HG02610 (cell line): ENCODE data around the gene ZSCAN22.
"Not testable (repeated sequence)": the region's sequence is repeated elsewhere in the genome, so short reads cannot be mapped to it uniquely, and the experiment has no call there.

Experiments used
- ATAC-seq: cut with Tn5 transposase; IDR thresholded peaks from one replicate; pipeline ENCODE4 v1.9.1; 2021; ENCODE audit warnings: mild to moderate bottlenecking, moderate library complexity; ENCODE audit not compliant: unreplicated experiment

Gene ZSCAN22

DNA sequence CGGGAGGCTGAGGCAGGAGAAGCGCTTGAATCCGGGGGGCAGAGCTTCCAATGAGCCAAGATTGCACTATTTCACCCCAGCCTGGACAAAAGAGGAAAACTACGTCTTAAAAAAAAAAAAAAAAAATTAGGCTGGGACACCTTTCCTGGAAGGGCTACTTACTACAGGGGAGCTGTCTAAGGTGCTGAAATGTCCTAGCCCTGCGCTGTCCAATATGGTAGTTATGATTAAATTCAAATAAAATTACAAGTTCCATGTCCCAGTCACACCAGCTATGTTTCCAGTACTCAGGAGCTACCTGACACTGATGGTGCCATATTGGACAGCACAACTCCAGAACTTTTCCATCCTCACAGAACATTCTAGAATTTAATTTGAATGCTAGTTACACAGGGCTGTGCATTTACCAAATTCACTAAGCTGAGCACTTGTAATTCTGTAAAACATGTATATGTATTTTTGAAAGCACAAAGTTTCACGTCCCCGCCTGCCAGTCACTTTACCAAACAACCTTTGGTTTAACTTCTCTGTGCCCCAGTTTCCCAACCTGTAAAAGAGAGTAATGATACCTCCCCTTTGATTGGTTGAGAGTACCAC is 9.2 kb upstream of the ZSCAN22 start:
- no peak for ATAC-seq

DNA sequence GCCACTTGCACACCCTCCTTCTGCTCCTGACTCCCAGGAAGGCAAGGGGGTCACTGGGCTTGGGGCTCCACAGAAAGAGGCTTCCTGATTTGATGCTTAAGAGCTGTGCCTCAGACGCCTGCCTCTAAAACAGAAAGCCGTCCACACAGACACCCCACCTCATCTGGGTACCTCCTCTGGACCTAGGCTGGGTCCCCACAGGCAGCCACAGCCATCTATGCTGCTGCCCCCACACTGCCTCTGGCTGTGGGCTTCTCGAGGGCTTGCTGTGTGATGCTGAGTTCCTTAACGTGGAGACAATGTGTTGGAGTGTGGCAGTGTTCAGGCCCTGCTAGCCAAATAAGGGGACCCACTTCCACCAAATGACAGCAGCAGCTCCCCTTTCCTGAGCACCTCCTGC is 8.5 kb upstream of the ZSCAN22 start:
- ATAC-seq: no peak

DNA sequence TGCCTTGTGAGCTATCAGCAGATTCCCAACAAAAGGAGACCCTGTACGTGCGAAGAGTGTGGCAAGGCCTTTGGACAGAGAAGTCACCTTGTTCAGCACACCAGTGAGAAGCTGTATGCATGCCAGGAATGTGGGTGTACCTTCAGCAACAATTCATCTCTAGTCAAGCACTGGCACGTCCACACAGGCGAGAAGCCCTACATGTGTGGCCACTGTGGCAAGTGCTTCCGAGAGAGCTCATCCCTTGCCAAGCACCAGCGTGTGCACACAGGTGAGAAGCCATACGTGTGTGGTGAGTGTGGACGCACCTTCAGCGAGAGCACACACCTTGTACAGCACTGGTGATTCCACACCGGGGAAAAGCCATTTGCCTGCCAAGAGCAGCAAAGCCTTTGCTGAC is 7.6 kb upstream of the ZSCAN22 start:
- no peak for ATAC-seq

DNA sequence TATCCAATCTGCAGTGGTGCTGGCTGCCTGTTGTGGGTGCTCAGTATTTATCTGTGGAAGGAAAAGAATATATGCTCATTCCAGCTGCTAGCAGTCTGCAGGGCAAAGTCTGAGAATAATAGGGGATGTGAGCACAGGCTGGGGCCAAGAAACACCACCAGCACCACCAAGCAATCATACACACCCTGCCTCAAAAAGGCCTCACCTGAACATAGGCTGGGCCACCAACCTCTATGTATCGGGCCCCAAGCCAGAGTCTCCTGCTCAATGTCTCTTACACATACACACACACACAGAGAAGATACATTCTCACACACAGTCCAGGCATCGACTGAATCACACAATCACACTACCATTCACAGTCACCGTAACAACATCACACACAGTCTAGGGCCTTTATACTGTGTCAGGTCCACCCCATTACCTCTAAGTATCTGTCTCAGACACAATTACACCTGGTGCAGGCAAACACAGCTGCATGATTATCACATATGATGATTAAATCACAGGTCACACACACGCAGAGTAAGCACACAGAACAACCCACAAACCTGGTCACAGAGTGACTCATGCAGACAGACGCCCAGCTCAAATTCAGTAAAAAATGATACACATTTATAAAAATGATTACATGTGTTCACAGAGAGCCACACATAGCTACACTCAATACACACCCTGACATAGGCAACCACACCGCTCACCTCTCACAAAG is 1.3 kb upstream of the ZSCAN22 start:
- ATAC-seq: no peak

DNA sequence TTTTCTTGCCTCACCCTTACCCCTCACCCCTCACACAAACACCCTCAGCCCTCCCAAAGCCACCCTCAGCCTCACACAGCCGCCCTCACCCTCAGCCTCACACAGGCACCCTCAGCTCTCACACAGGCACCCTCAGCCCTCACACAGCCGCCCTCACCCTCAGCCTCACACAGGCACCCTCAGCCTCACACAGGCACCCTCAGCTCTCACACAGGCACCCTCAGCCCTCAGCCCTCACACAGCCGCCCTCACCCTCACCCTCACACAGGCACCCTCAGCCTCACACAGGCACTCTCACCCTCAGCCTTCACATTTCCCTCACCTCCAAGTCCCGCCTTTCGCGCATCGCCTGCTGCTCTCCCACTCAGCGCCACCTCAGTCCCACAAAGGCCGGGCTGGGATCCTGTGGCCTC is 287 bp upstream of the ZSCAN22 start:
- no peak for ATAC-seq

DNA sequence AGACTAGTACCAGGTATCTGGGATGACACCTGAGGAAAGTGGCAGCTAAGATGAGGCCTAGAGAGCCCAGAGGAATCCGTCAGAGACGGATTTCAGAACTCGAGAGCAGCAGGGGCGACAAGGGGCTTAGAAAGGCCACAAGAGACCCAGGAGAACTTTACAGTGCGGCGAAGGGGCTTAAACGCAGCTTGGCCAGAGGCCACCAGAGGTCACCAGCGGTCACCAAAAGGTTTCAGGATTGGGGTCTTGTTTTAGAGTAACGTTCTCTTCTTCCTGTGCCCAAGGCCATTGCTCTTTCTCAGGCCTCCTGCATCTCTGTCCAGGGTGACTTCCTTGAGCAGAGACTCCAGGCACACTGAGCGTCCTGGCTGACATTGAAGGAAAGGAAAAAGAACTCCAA is 2.2 kb downstream of the ZSCAN22 start:
- no peak for ATAC-seq

DNA sequence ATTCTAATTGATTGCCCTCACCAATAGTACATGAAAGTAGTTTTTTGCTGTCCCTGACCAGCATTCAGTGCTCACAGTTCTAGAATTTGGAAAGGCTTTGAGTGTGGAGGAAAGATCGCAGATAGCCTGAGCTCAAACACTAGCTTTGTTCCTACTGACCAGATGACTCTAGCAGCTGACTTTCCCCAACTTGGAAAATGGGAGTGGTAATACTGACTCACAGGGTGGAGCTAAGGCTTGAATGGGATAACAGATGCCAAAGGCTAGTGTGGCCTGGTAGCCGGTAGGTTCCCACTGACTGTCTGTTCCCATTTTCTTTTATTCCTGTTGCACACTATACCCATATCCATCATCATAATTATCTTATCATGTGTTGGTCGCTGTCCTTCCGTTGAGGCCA is 3.7 kb downstream of the ZSCAN22 start:
- no peak for ATAC-seq

DNA sequence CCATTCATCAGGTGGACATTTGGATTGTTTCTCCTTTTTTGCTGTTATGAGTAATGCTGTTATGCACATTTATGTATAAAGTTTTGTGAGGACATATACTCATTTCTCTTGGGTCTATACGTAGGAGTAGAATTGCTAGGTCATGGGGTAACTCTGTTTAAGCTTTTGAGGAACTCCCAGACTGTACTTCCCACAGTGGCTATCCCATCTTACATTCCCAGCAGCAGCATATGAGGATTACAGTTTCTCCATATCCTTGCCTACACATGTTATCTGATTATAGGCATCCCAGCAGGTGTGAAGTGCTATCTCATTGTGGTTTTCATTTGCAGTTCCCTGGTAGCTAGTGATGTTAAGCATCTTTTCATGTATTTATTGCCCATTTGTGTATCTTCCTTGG is 5.9 kb downstream of the ZSCAN22 start:
- no peak for ATAC-seq

DNA sequence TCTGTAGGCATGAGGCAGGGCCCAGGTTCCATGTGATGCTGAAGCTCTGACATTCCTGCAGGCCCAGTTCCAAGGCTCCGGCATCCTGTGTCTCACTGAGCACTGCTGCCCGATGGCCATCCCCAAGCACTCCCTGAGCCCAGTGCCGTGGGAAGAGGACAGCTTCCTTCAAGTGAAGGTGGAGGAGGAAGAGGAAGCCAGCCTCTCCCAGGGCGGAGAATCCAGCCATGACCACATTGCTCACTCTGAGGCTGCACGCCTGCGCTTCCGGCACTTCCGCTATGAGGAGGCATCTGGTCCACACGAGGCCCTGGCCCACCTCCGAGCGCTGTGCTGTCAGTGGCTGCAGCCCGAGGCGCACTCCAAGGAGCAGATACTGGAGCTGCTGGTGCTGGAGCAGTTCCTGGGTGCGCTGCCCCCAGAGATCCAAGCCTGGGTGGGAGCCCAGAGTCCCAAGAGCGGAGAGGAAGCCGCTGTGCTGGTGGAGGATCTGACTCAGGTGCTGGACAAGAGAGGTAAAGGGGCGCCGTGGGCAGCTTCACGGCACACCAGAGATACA is 8.0 kb downstream of the ZSCAN22 start:
- ATAC-seq: no peak

DNA sequence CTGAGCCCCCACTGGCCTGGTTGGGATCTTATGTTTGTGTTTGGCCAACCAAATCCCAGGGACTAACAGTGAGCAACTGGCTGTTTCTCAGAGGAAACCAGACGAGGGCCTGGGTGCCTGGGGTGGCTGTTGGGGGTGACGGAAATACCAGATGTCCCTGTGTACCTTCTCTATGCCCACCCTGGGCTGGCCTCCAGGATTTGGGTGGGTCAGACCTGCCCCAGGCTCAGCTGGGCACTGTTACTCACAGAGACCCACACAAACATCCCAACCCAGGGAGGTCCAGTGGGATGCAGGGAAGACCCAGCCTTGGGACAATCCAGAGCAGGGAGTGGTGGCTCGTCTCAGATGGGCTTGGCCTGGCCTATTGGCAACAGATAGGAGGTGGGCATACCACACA is 8.8 kb downstream of the ZSCAN22 start:
- ATAC-seq: no peak

DNA sequence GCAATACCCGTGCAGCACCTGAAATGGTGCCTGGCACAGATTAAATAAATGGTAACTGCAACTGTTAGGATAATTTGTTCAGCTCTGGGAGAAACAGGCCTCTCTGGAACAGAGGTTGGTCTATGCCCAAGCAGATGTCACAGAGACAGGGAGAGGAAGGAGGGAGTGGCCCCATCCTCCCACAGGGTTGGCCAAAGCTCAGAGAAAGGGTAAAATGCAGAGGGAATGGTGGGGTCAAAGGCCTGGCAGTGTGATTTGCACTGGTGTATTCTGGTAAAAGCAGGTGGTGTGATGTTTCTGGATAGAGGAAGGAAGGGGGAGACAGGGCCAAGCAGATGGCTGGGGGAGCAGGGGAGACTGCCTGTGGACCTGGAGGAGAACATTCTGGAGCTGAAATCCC is 9.4 kb downstream of the ZSCAN22 start:
- no peak for ATAC-seq

DNA sequence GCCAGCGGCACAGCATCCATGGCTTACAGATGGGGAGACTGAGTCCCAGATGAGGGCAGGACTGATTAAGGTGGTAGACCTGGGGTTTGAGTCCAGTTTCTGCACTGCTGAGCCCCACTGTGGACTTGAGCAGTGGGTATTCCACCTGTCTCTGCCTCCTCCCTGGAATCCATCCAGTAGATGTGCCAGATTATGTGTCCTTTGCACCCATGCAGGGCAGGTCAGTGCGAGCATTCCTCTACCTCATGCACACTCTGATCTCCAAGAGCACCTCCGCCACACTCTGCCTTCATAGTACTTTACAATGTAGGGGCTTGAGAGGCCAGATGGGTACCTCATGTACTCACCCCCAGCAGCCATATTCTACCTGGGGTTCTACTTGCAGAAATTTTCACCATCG is 10.0 kb downstream of the ZSCAN22 start:
- no peak for ATAC-seq

DNA sequence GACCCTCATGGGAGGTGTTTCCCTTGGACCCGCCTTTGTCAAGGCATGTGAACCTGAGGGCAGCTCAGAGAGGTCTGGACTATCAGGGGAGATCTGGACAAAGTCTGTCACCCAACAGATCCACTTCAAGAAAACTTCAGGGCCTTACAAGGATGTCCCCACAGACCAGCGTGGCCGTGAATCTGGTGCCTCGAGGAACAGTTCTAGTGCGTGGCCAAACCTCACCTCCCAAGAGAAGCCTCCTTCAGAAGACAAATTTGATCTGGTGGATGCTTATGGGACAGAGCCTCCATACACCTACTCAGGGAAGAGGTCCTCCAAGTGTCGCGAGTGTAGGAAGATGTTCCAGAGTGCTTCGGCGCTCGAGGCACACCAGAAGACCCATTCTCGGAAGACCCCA is 11.5 kb downstream of the ZSCAN22 start:
- ATAC-seq: no peak

DNA sequence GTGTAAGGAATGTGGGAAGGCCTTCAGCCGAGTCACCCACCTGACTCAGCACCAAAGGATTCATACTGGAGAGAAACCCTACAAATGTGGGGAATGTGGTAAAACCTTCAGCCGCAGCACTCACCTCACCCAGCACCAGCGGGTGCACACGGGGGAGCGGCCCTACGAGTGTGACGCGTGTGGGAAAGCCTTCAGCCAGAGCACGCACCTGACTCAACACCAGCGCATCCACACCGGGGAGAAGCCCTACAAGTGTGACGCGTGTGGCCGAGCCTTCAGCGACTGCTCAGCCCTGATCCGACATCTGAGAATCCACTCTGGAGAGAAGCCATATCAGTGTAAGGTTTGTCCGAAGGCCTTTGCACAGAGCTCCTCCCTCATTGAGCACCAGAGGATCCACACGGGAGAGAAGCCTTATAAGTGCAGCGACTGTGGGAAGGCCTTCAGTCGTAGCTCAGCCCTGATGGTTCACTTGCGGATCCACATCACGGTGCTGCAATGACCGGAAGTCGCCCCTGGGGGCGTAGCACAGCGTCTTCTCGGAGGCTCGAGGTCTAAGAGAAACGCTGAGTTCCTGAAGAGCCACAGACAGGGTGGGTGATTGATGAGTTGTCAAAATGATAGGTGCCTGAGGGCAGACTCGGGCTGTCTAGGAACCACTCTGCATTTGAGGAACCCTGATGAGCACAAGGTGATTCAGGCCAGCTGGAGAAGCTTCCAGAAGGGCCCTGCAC is 12.2 kb downstream of the ZSCAN22 start:
- no peak for ATAC-seq

DNA sequence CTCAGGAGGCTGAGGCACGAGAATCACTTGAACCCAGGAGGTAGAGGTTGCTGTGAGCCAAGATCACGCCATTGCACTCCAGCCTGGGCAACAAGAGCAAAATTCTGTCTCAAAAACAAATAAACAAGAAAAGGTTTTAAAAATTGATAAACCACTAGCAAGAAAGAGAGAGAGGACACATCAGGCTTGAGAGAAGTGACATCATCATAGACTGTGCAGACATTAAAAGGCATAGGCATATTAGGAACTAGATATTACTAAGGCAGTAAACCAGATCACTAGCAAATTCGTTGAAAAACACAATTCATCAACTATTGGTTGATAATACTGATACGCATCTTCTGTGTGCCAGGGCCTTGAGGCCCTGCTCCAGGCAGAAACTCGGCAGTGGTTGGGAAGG is 18.8 kb downstream of the ZSCAN22 start:
- no peak for ATAC-seq

DNA sequence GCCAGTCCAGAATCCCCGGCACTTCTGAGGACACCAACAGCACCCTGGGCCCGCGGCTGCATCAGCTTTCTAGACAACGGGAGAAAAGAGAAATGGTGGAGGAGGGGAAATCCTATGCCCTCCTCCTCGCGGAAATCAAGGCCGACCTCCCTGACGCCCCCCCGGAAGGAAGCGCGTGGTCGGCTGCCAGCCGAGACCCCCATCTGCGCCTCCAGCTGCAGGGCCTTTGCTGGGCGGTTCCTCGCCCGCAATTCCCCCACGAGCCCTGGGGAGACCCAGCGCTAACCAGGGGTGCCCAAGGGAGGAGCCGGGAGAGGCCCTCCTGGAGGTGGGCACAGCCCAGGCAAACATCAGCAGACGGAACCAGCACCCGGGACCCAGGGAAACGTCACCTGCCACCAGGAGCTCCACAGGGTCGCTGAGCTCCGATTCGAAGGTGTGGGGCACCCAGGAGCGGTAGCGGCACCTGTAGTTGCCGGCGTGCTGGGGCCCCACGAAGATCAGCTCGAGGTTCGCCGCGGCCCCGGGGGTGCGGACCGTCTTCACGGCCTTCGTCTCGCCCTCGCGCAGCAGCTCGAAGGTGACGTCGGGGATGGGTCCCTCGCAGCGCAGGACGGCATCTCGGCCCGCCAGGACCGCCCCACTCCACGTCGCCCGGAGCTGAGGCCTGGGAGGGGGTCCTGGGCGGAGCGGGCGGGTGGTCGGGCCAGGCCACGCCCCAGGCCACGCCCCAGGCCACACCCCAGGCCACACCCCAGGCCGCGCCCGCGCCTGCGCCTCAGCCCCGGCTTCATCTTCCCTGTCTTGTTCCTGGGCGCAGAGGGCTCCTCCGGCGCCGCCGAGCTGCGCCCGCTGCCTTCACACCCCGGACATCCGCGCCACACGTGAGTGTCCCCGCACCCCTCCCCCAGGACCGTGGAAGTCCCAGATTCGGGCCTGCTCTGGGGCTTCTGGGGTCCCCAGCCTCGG is 20.5 kb downstream of the ZSCAN22 start:
- ATAC-seq: peak; percentile 70

DNA sequence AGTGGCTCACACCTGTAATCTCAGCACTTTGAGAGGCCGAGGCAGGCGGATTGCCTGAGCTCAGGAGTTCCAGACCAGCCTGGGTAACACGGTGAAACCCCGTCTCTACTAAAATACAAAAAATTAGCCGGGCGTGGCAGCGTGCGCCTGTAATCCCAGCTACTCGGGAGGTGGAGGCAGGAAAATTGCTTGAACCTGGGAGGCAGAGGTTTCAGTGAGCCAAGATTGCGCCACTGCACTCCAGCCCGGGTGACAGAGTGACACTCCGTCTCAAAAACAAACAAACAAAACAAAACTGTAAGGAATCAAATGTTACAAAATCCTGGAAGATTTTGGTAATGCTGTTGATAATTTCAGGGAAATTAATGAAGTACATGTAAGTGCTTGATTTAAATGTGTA is 21.3 kb downstream of the ZSCAN22 start:
- ATAC-seq: not testable (repeated sequence)

DNA sequence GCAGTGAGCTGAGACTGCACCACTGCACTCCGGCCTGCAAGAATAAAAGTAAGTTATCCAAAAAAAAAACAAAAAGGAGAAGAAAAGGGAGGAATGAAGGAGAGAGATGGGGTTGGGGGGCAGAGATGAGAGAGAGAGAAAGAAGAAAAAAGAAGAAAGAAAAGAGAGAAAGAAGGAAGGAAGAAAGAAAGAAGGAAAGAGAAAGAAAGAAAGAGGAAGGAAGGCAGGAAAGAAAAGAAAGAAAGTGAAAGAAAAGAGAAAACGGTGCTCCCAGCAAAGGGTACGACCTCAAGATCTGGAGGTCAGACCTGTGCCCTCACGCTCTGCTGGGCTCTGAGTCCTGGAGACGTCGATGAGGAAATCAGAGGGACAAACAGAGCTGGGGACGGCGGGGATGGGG is 22.8 kb downstream of the ZSCAN22 start:
- ATAC-seq: no peak

DNA sequence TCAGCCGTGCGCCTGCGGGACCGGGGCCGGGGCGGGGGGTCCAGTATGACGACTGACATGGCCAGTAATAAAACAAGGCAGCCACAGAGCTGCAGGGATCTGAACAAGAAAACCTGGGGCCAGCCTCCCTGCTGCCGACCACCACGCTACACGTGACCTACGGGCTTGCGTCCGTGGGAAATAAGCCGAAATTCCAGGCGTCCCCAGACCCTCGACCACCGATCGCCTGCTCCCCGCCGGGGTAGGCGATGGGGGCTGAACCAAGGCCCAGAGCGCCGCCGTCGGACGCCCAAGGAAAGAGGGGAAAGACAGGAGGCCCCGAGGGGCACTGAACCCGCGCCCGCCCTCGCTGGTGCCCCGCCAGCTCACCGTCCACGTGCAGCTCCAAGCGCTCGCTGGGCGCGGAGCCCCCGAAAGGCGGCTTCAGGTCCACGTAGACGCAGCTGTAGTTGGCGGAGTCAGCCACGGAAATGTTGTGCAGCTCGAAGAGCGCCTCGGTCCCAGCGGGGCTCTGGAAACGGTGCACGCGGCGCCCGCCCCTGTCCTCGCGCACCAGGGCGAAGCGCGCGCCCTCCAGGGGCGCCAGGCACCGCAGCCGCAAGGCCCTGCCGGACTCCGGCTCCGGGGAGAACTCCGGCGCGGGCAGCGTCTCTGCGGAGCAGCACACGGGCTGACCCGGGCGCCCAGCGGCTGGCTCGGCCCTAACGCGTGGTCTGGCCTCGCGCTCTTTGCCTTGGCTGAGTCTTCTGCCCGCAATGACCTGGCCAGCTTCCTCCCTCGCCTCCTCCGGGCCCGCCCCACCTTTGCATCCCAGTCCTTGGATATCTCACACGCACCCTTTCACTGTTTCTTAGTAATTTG is 23.4 kb downstream of the ZSCAN22 start:
- ATAC-seq: no peak
